ENCODE results near the gene TXNRD1.

Gene TXNRD1

GRCh38 chr12:104334581-104334980 lies 119.0 kb downstream of the TXNRD1 start:
- TF ChIP-seq POLR2A (IDR thresholded peaks at IDR 0.05; ENCODE audit: low read depth, low read length), result no peak
- DNase-seq (ENCODE audit: insufficient read length, low spot score) (no peak), FAIRE-seq (peak; percentile 76)

- no peak for TF ChIP-seq POLR2A (IDR thresholded peaks at IDR 0.05; ENCODE audit: low read depth, low read length)
- FAIRE-seq, result peak; percentile 48
- DNase-seq (ENCODE audit: insufficient read length, low spot score), result no peak
These were observed 120.5 kb downstream of the TXNRD1 start for GRCh38 chr12:104336115-104336514.

- no peak for DNase-seq (ENCODE audit: insufficient read length, low spot score)
- no peak for TF ChIP-seq POLR2A (IDR thresholded peaks at IDR 0.05; ENCODE audit: low read depth, low read length)
- FAIRE-seq, result no peak
These were observed 121.5 kb downstream of the TXNRD1 start for GRCh38 chr12:104337030-104337558.

- DNase-seq (ENCODE audit: insufficient read length, low spot score), result no peak
- TF ChIP-seq POLR2A (IDR thresholded peaks at IDR 0.05; ENCODE audit: low read depth, low read length), result no peak
- no peak for FAIRE-seq
These were observed 124.1 kb downstream of the TXNRD1 start for GRCh38 chr12:104339663-104340062.

- DNase-seq (ENCODE audit: insufficient read length, low spot score), result no peak
- no peak for TF ChIP-seq POLR2A (IDR thresholded peaks at IDR 0.05; ENCODE audit: low read depth, low read length)
- no peak for FAIRE-seq
These were observed 124.6 kb downstream of the TXNRD1 start for GRCh38 chr12:104340177-104340576.

- TF ChIP-seq POLR2A (IDR thresholded peaks at IDR 0.05; ENCODE audit: low read depth, low read length), result no peak
- FAIRE-seq, result no peak
These were observed 125.5 kb downstream of the TXNRD1 start for GRCh38 chr12:104340925-104341611.

GRCh38 chr12:104342147-104342546 lies 126.6 kb downstream of the TXNRD1 start:
- TF ChIP-seq POLR2A (IDR thresholded peaks at IDR 0.05; ENCODE audit: low read depth, low read length), result no peak
- no peak for FAIRE-seq
- no peak for DNase-seq (ENCODE audit: insufficient read length, low spot score)

More at GRCh38 chr12:104340925-104341611, 125.5 kb downstream of the TXNRD1 start:
- DNase-seq (ENCODE audit: insufficient read length, low spot score), result no peak

GRCh38 chr12:104342635-104343249 lies 127.2 kb downstream of the TXNRD1 start:
- no peak for TF ChIP-seq POLR2A (IDR thresholded peaks at IDR 0.05; ENCODE audit: low read depth, low read length)
- FAIRE-seq (no peak), DNase-seq (ENCODE audit: insufficient read length, low spot score) (no peak)

- no peak for DNase-seq (ENCODE audit: insufficient read length, low spot score)
- no peak for TF ChIP-seq POLR2A (IDR thresholded peaks at IDR 0.05; ENCODE audit: low read depth, low read length)
- FAIRE-seq, result no peak
These were observed 129.1 kb downstream of the TXNRD1 start for GRCh38 chr12:104344682-104345081.

GRCh38 chr12:104345234-104346066 lies 129.9 kb downstream of the TXNRD1 start:
- TF ChIP-seq POLR2A (IDR thresholded peaks at IDR 0.05; ENCODE audit: low read depth, low read length), result no peak
- no peak for FAIRE-seq
- no peak for DNase-seq (ENCODE audit: insufficient read length, low spot score)

GRCh38 chr12:104347374-104348075 lies 131.9 kb downstream of the TXNRD1 start:
- no peak for TF ChIP-seq POLR2A (IDR thresholded peaks at IDR 0.05; ENCODE audit: low read depth, low read length)
- DNase-seq (ENCODE audit: insufficient read length, low spot score) (no peak), FAIRE-seq (no peak)

- no peak for TF ChIP-seq POLR2A (IDR thresholded peaks at IDR 0.05; ENCODE audit: low read depth, low read length)
- FAIRE-seq (no peak), DNase-seq (ENCODE audit: insufficient read length, low spot score) (no peak)
These were observed 132.9 kb downstream of the TXNRD1 start for GRCh38 chr12:104348283-104348993.

- TF ChIP-seq POLR2A (IDR thresholded peaks at IDR 0.05; ENCODE audit: low read depth, low read length), result no peak
- FAIRE-seq (no peak), DNase-seq (ENCODE audit: insufficient read length, low spot score) (no peak)
These were observed 133.5 kb downstream of the TXNRD1 start for GRCh38 chr12:104348994-104349494.
